GM12864 (cell line): ENCODE data around the gene SAAL1.

Experiments
- DNase-seq: peaks from one replicate; pipeline ENCODE4 v3.0.0-alpha.2; 2011; ENCODE audit warnings: low read depth
- H3K4me3 ChIP-seq: 2 replicates; pipeline ENCODE4 v1.5.1; 2011; ENCODE audit warnings: mild to moderate bottlenecking, low read depth, low read length, control low read depth
- TF ChIP-seq, protein P1 (sequence below): IDR thresholded peaks from 2 replicates; pipeline ENCODE4 v1.5.1; 2011; ENCODE audit warnings: low read depth, mild to moderate bottlenecking, moderate library complexity, low read length, control low read depth, inconsistent platforms; ENCODE audit errors: missing control alignments

The SAAL1 gene

DNA sequence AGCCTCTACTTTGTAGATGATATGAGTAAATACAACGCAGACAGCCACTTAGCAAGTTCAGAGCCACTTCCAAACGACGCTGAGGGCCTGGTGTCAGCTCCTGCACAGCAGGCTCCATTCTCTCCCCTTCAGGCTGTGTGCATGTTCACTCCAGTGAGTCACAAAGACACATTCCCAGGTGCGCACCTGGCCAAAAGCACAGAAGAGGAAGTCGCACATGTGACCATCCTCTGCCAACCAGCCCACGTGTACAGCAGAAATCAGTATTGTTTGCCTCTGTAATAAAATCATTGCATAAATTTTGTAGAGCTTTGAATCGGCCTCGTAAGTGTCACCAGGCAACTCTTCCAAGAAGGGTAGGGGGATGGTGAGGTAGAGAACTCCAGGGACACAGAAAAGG is 40.3 kb downstream of the SAAL1 start:
- H3K4me3 ChIP-seq, result no peak overlapping the region
- TF ChIP-seq, protein P1, sequence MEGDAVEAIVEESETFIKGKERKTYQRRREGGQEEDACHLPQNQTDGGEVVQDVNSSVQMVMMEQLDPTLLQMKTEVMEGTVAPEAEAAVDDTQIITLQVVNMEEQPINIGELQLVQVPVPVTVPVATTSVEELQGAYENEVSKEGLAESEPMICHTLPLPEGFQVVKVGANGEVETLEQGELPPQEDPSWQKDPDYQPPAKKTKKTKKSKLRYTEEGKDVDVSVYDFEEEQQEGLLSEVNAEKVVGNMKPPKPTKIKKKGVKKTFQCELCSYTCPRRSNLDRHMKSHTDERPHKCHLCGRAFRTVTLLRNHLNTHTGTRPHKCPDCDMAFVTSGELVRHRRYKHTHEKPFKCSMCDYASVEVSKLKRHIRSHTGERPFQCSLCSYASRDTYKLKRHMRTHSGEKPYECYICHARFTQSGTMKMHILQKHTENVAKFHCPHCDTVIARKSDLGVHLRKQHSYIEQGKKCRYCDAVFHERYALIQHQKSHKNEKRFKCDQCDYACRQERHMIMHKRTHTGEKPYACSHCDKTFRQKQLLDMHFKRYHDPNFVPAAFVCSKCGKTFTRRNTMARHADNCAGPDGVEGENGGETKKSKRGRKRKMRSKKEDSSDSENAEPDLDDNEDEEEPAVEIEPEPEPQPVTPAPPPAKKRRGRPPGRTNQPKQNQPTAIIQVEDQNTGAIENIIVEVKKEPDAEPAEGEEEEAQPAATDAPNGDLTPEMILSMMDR, result no peak
- DNase-seq, result no peak

DNA sequence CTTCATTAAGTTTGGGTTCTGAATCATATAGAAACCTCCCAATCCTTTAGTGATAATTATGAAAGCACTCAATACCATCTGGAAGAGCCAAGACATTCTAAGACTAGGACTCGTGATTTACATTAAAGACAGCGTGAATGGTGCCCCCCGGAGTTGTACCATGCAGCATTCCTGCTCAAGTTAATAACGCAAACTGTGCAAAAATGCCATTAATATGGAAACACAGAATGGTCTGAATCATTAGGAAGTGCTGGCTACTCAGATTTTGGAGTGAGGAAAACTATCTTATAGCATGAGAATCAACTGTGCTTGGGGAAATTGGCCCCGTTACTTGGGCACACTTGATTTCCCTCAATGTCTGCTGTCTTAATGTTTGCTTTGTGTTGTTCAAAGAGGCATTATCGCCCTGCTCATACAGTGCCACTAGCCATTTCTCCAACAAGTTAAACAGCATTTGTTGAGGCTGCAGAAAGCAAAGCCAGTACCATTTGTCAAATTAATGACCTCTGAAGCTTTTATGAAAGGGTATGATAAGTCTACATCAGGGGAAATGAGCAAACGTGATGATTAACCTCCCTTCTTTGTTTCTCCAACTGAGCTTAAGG is 41.3 kb downstream of the SAAL1 start:
- TF ChIP-seq, protein P1, result no peak
- DNase-seq, result no peak

DNA sequence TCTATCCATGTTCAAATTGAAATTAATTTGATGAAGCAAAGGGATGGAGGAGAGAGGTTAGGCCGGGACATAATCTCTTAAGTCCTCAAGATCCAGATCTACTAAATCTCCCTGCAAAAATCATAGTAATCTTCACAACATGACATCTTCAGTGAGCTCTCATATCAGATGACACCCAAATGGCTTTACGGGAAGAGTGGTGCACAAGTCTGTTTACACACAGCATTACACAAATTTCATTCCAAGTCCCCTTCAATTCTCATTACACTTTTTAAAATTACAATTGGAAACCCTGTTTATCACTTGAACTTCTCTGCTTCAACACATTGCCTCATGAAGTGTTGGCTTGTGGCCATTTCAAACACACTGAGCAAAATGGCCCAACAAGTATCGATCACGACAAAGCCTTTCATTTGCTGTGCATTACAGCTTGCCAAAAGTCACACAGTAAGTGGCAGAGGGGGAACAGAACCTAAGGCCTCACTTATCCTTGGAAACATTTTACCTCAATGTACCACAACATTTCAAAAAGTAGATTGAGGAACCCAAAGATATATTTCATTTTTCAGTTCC is 41.9 kb downstream of the SAAL1 start:
- no peak for DNase-seq
- TF ChIP-seq, protein P1, result no peak

More for the DNA sequence above, 41.3 kb downstream of the SAAL1 start:
- H3K4me3 ChIP-seq, result no peak overlapping the region

DNA sequence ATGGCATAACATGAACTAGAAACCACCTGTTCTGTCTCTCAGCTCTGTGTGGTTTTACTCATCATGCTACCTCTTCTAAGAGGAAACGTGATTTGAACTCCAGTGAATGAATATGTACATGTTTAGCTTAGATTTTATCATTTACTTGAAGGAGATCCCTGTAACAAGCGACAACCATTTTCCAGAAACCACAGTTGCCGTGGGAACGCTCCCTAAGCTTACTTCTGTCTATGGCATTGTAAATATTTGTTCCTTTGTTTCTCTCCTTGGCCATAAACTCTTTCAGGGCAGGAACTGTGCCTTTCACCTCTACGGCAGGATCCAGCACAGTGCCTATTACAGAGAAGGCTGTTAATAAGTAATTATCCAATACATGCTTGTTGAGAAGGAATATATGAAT is 42.8 kb downstream of the SAAL1 start:
- no peak for DNase-seq
- H3K4me3 ChIP-seq, result no peak overlapping the region

More for the DNA sequence above, 41.9 kb downstream of the SAAL1 start:
- H3K4me3 ChIP-seq, result no peak overlapping the region

DNA sequence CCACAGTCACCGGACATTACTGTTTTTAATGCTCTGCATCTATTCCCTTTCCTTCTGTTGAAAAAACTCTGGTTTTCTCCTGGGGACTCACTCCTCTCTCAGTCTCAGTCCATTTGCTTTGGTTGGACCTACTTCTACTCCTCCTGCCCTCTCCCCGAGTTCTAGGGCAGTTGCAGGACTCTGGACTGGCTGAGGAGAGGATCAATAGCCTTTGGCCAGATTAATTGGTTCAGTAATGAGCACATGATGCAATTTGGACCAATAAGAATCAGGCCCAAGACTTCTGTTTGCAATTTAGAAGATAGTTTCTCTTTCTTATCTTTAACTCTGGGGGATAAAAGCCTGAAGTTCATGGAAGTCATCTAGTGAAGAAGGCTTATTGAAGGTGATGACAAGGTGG is 44.5 kb downstream of the SAAL1 start:
- TF ChIP-seq, protein P1, result no peak
- no peak overlapping the region for H3K4me3 ChIP-seq

More for the DNA sequence above, 42.8 kb downstream of the SAAL1 start:
- TF ChIP-seq, protein P1, result no peak

DNA sequence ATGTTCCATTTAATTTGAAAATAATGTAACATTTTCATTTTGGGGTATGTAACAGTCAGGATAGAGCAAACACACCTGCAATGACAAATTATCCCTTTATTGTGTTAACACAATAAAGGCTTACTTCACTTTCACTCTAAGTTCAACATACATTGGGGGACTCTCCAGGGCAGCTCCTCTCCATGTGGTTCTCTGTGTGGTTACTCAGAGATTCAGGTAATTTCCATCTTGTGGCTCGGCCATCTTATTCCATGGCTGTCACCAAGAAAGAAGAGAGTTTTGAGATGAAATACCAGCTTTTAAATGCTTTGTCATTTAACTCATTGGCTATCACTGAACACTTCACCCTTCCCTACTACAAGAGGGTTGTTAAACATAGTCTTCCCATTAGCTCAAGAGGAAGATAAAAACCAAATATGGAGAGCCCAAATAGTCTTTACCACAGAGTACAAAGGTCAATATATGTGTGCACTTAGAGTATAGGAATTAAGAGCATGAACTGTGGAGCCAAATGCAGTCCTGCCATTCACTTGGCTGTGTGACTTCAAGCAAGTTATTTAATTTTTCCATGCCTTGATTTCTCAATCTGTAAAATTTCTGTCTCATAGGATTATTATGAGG is 49.2 kb downstream of the SAAL1 start:
- no peak overlapping the region for H3K4me3 ChIP-seq
- DNase-seq, result no peak
- TF ChIP-seq, protein P1, result no peak

More for the DNA sequence above, 44.5 kb downstream of the SAAL1 start:
- DNase-seq, result no peak

DNA sequence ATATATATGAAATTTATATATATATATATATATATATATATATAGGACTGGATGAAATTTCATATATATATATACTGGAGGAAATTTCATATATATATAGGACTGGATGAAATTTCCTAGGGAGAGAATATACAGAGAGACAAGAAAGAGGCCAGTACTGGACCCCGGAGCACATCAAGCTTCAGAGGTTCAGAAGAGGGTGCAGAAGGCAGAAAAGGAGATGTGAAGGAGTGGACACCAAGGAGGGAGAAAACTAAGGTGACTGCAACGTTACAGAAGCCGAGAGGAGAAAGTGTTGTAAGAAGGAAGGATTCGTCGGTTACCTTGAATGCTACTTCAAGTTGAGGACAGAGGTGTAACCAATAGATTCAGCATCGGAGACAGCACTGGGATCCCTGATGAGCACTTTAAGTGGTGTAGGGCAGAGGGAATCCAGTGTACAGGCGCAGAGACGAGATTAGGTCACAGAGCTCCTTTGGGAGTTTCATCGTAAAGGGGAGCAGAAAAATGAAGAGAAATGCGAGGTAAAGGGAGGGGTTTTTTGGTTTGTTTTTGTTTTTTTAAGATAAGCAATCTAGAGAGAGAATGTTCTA is 51.3 kb downstream of the SAAL1 start:
- TF ChIP-seq, protein P1, result no peak
- no peak overlapping the region for H3K4me3 ChIP-seq
- DNase-seq, result no peak
